Measurements from ENCODE around the gene MYLIP. TPM values are rescaled to one million over a fixed set of nuclear protein-coding genes. Genes with fewer than 3 reads are reported as not detected.

The MYLIP gene
- total and polyA plus RNA-seq, 8 donors = 6.6 to 20.2 (median 12.0) TPM

GRCh38 chr6:16180696-16181438 lies 52.0 kb downstream of the MYLIP start:
- Histone ChIP-seq H3K4me3 (peak overlapping the region in 1 of 4 donors; percentile 16), H3K4me1 (no peaks in the 10 kb centered on the region), H3K27me3 (no peaks in the 10 kb centered on the region), H3K9me3 (no peaks in the 10 kb centered on the region), H3K36me3 (no peaks in the 10 kb centered on the region), H3K27ac (no peak overlapping the region)
- FAIRE-seq = no peak
- TF ChIP-seq CTCF (IDR thresholded peaks at IDR 0.05) = no peak
- ATAC-seq = peak in 2 of 4 donors; percentile 14 to 28
- 79 to 81% methylated on average over 45 of the region's 45 CpGs for WGBS, 2 donors
- DNase-seq = peak in 2 of 6 donors; percentile 24 to 46
- intact Hi-C loops (cut with DNase I) = loop anchor here in 1 of 3 donors (10.0 kb wide), 1 partner anchor 46 kb away; no protein-coding TSS in a partner anchor

GRCh38 chr6:16181439-16182297 lies 52.8 kb downstream of the MYLIP start:
- no peak overlapping the region for H3K4me3 ChIP-seq
- intact Hi-C loops (cut with DNase I) = loop anchor here in 1 of 3 donors (10.0 kb wide), 1 partner anchor 47 kb away; no protein-coding TSS in a partner anchor
- H3K36me3 ChIP-seq = no peaks in the 10 kb centered on the region
- ATAC-seq (peak in 2 of 4 donors; percentile 48 to 53), DNase-seq (peak in 2 of 6 donors; percentile 16 to 30), FAIRE-seq (no peak)
- 69 to 74% methylated on average over 14 of the region's 14 CpGs for WGBS, 2 donors
- H3K27ac ChIP-seq = no peak overlapping the region
- no peaks in the 10 kb centered on the region for H3K9me3 ChIP-seq
- TF ChIP-seq CTCF (IDR thresholded peaks at IDR 0.05) = no peak
- no peaks in the 10 kb centered on the region for H3K27me3 ChIP-seq
- H3K4me1 ChIP-seq = no peaks in the 10 kb centered on the region

GRCh38 chr6:16183187-16183664 lies 54.3 kb downstream of the MYLIP start:
- peak; percentile 34 to 63 (median 53) for TF ChIP-seq CTCF (IDR thresholded peaks at IDR 0.05)
- ATAC-seq = peak; percentile 51 to 85 (median 82)
- no peaks in the 10 kb centered on the region for H3K9me3 ChIP-seq
- no peaks in the 10 kb centered on the region for H3K4me1 ChIP-seq
- intact Hi-C loops (cut with DNase I) = loop anchor here in 1 of 3 donors (10.0 kb wide), 1 partner anchor 48 kb away; no protein-coding TSS in a partner anchor
- no peaks in the 10 kb centered on the region for H3K27me3 ChIP-seq
- FAIRE-seq = peak; percentile 85
- no peak for DNase-seq
- H3K36me3 ChIP-seq = no peaks in the 10 kb centered on the region
- H3K27ac ChIP-seq = no peak overlapping the region
- WGBS, 2 donors = 21 to 23% methylated on average over 4 of the region's 4 CpGs
- no peak overlapping the region for H3K4me3 ChIP-seq

GRCh38 chr6:16184129-16184528 lies 55.2 kb downstream of the MYLIP start:
- Histone ChIP-seq H3K27me3 (no peaks in the 10 kb centered on the region), H3K9me3 (no peaks in the 10 kb centered on the region), H3K27ac (no peak overlapping the region), H3K4me1 (no peaks in the 10 kb centered on the region), H3K36me3 (no peaks in the 10 kb centered on the region), H3K4me3 (no peak overlapping the region)
- FAIRE-seq (no peak), ATAC-seq (peak; percentile 59 to 80 (median 77)), DNase-seq (peak in 1 of 6 donors; percentile 29)
- WGBS, 2 donors = 24 to 28% methylated on average over 3 of the region's 3 CpGs
- no peak for TF ChIP-seq CTCF (IDR thresholded peaks at IDR 0.05)
- intact Hi-C loops (cut with DNase I) = loop anchor here in 1 of 3 donors (10.0 kb wide), 1 partner anchor 49 kb away; no protein-coding TSS in a partner anchor

Measured in pancreas (tissue), 10 donors.